ENCODE results near the gene NBPF12.
"Not testable (repeated sequence)": the region's sequence is repeated elsewhere in the genome, so short reads cannot be mapped to it uniquely, and the experiment has no call there.

DNA sequence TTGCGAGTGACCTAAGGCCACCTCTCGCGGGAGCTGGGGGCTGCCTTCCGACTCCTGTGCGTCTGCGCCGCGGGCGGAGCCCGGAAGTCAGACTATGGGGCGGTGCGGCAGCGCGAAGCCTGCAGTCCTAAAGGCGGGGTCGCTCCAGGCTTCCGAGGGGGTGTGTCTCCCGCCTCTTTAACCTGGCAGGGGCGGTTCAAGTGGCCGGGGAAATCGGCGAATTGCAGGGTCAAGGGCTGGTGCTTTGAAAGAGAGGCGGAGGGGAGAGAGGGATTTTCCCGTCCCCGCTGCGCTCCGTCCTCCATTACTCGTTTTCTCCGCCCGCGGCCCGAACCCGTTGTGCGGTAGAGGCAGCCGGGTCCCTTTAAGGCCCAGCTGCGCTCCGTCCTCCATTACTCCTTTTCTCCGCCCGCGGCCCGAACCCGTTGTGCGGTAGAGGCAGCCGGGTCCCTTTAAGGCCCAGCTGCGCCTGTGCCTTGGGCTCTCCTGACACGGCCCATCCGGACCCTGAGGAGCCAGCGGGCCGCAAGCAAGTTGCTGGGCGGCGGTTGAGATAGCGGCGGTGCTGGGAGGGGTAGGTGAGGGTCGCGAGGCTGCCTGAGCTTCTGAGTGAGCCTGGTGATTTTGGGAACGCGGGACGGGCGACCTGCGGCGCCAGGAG is at the start of gene NBPF12:
- TF ChIP-seq CTCF, POLR2A, EP300 (IDR thresholded peaks at IDR 0.05): not testable (repeated sequence)

Data from suprapubic skin (tissue), 3 donors.